GM20000 (cell line): Measurements from ENCODE around the gene CSTB.

Source experiments
- DNase-seq: peaks from one replicate; pipeline ENCODE4 v3.0.0; 2012; ENCODE audit warnings: low spot score
- CTCF ChIP-seq: IDR thresholded peaks from 2 replicates; pipeline ENCODE4 v1.5.1; 2012; ENCODE audit warnings: mild to moderate bottlenecking, control low read depth; ENCODE audit errors: extremely low read depth, missing control alignments

CSTB gene

GRCh38 chr21:43762303-43763128, 13.6 kb downstream of the CSTB start:
- no peak for DNase-seq
- TF ChIP-seq CTCF = no peak

GRCh38 chr21:43761886-43762285, 14.2 kb downstream of the CSTB start:
- no peak for TF ChIP-seq CTCF

GRCh38 chr21:43760391-43760958, 15.6 kb downstream of the CSTB start:
- no peak for DNase-seq
- TF ChIP-seq CTCF = no peak

More at GRCh38 chr21:43761886-43762285, 14.2 kb downstream of the CSTB start:
- no peak for DNase-seq

GRCh38 chr21:43759651-43760050, 16.5 kb downstream of the CSTB start:
- no peak for DNase-seq
- no peak for TF ChIP-seq CTCF

GRCh38 chr21:43758811-43759210, 17.3 kb downstream of the CSTB start:
- DNase-seq = no peak
- TF ChIP-seq CTCF = no peak

- no peak for DNase-seq
- TF ChIP-seq CTCF = no peak
These were observed 17.9 kb downstream of the CSTB start for GRCh38 chr21:43758111-43758641.

GRCh38 chr21:43757601-43758000, 18.5 kb downstream of the CSTB start:
- no peak for DNase-seq
- no peak for TF ChIP-seq CTCF
